Endodermal cell (in vitro differentiated cells): ENCODE measurements around the gene MATN3. TPM values are rescaled to one million over a fixed set of nuclear protein-coding genes. Genes with fewer than 3 reads are reported as not detected.
A peak's percentile ranks its signal among the peaks of the same experiment; 100 is the strongest.

Experiments
- DNase-seq: peaks from one replicate; pipeline ENCODE4 v3.0.0-alpha.2; 2017
- H3K27ac ChIP-seq: 2 replicates; pipeline ENCODE4 v1.5.1; 2013; ENCODE audit warnings: mild to moderate bottlenecking, low read depth, low read length, moderate library complexity
- H3K27me3 ChIP-seq: 2 replicates; pipeline ENCODE4 v1.6.1; 2013; ENCODE audit warnings: mild to moderate bottlenecking, low read length, moderate library complexity; ENCODE audit not compliant: insufficient read depth, control insufficient read depth, poor library complexity, severe bottlenecking
- H3K36me3 ChIP-seq: 2 replicates; pipeline ENCODE4 v1.7.0; 2013; ENCODE audit warnings: mild to moderate bottlenecking, low read length, moderate library complexity; ENCODE audit not compliant: control insufficient read depth, insufficient read depth
- H3K4me1 ChIP-seq: one replicate; pipeline ENCODE4 v1.7.0; 2013; ENCODE audit warnings: low read length; ENCODE audit not compliant: control insufficient read depth, insufficient read depth
- H3K4me3 ChIP-seq: 2 replicates; pipeline ENCODE4 v1.5.1; 2013; ENCODE audit warnings: mild to moderate bottlenecking, low read length, moderate library complexity
- H3K9ac ChIP-seq: 2 replicates; pipeline ENCODE4 v1.6.1; 2013; ENCODE audit warnings: mild to moderate bottlenecking, low read length, moderate library complexity; ENCODE audit not compliant: poor library complexity, severe bottlenecking; ENCODE audit errors: extremely low read depth
- H3K9me3 ChIP-seq: 2 replicates; pipeline ENCODE4 v1.6.1; 2013; ENCODE audit warnings: mild to moderate bottlenecking, low read length, moderate library complexity; ENCODE audit not compliant: control insufficient read depth
- H3K27ac Mint-ChIP-seq: 2 replicates; pipeline ENCODE4 v1.8.0; 2020; ENCODE audit warnings: mixed read lengths
- H3K27me3 Mint-ChIP-seq: 2 replicates; pipeline ENCODE4 v1.8.0; 2021; ENCODE audit warnings: mild to moderate bottlenecking, mixed read lengths; ENCODE audit not compliant: insufficient read depth
- H3K36me3 Mint-ChIP-seq: 2 replicates; pipeline ENCODE4 v1.8.0; 2020; ENCODE audit warnings: low read depth, mixed read lengths
- H3K4me1 Mint-ChIP-seq: 2 replicates; pipeline ENCODE4 v1.8.0; 2020; ENCODE audit warnings: mixed read lengths
- H3K4me3 Mint-ChIP-seq: 2 replicates; pipeline ENCODE4 v1.8.0; 2020; ENCODE audit warnings: mild to moderate bottlenecking, moderate library complexity, mixed read lengths
- H3K9me3 Mint-ChIP-seq: 2 replicates; pipeline ENCODE4 v1.8.0; 2020; ENCODE audit warnings: mild to moderate bottlenecking, mixed read lengths
- CTCF ChIP-seq: fragments of 200-600 bp; sonication (generic); conservative IDR thresholded peaks from 2 replicates; pipeline ENCODE4 v1.5.0; 2021; ENCODE audit warnings: antibody characterized with exemption, mild to moderate bottlenecking
- WGBS, 2 experiments: methylation state at CpG; one replicate each; pipeline versions ENCODE4 v1.1.5 to v1.1.7; 2013; ENCODE audit warnings: missing lambda C conversion rate in 2 of 2, mixed read lengths in 1 of 2; ENCODE audit not compliant: insufficient coverage in 1 of 2, insufficient read length in 1 of 2; 5-methylcytosine and 5-hydroxymethylcytosine counted together
- total RNA-seq, 2 donors: library from RNA; stranded (reverse); fragmentation: NEBNext Ultra II Directional in 1 of 2; extraction: Animal tissue kit (Norgen Biotek cat#: 25700) in 1 of 2; gene quantifications; 2 replicates in 1 of 2; 3 replicates in 1 of 2; pipeline ENCODE4 v1.2.1, GENCODE V29; 2021

The MATN3 gene
- total RNA-seq, 2 donors from 2014 or later: 38.5 to 44.7 TPM

- Mint-ChIP-seq H3K27me3 (no peaks in the 10 kb centered on the region), H3K4me1 (peaks cover 39% of the 10 kb centered on the region), H3K27ac (peak overlapping the region; percentile 79), H3K36me3 (peaks cover 78% of the 10 kb centered on the region), H3K9me3 (no peaks in the 10 kb centered on the region), H3K4me3 (no peak overlapping the region)
- 90 to 91% methylated on average over 2 of the region's 2 CpGs for WGBS, 2 experiments
- Histone ChIP-seq H3K27ac (no peak overlapping the region), H3K4me1 (peaks cover 15% of the 10 kb centered on the region), H3K9me3 (no peaks in the 10 kb centered on the region), H3K9ac (no peak overlapping the region), H3K4me3 (no peak overlapping the region), H3K27me3 (no peaks in the 10 kb centered on the region), H3K36me3 (peaks cover 91% of the 10 kb centered on the region)
- no peak for DNase-seq
- TF ChIP-seq CTCF: no peak
Observed at GRCh38 chr2:20037660-20038059, 25.2 kb upstream of the MATN3 start.

DNA sequence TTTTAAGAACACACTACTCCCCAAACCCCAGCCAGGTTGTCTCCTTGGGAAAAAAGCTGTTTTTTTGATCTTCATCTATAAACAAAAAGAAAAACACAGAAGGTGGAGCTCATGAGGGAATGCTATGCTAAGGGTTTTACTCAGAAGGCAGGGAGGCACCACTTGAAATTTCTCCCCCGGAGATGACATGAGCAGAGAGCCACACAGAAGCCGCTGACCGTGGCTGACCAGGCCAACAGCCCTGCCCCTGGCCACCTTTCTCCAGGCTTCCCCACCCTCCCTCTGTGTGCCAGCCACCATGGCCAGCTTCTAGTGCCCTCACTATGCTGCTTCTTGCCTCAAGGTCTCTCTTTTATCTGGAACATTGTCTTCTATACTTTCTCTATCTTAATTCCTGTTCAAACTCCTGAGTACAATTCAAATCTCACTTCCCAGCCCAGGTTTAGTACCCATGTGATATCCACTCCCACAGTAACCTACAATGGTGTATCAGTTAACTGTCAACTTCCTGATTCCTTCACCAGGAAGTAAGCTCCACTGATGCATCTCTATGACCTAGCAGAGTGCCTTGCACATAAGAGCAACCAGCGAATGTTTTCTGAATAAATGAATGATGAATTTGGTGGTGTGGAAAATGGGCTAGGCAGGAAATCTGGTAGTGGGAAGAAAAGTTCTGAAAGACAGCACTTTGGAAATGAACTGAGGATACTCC, 23.6 kb upstream of the MATN3 start:
- WGBS, 2 experiments: 91 to 100% methylated on average over 4 of the region's 4 CpGs
- H3K9me3 ChIP-seq: no peaks in the 10 kb centered on the region
- H3K27ac Mint-ChIP-seq: peak overlapping the region; percentile 29

GRCh38 chr2:20034821-20035220, 22.4 kb upstream of the MATN3 start:
- DNase-seq: no peak
- Mint-ChIP-seq H3K4me1 (peaks cover 28% of the 10 kb centered on the region), H3K36me3 (peaks cover 85% of the 10 kb centered on the region), H3K4me3 (no peak overlapping the region), H3K9me3 (no peaks in the 10 kb centered on the region), H3K27me3 (no peaks in the 10 kb centered on the region), H3K27ac (no peak overlapping the region)
- TF ChIP-seq CTCF: no peak
- WGBS, 2 experiments: 96% methylated on average over 2 of the region's 2 CpGs; no CpG with 5 or more reads in 1 of the 2 experiments
- Histone ChIP-seq H3K36me3 (peaks cover 96% of the 10 kb centered on the region), H3K27me3 (no peaks in the 10 kb centered on the region), H3K4me3 (no peak overlapping the region), H3K9ac (no peak overlapping the region), H3K9me3 (peaks cover 8% of the 10 kb centered on the region), H3K4me1 (peaks cover 13% of the 10 kb centered on the region), H3K27ac (no peak overlapping the region)

More for the DNA sequence above, 23.6 kb upstream of the MATN3 start:
- Mint-ChIP-seq H3K4me3 (no peak overlapping the region), H3K27me3 (no peaks in the 10 kb centered on the region), H3K36me3 (peaks cover 85% of the 10 kb centered on the region), H3K4me1 (peaks cover 28% of the 10 kb centered on the region), H3K9me3 (no peaks in the 10 kb centered on the region)
- no peak overlapping the region for H3K4me3 ChIP-seq
- H3K36me3 ChIP-seq: peaks cover 95% of the 10 kb centered on the region
- TF ChIP-seq CTCF: no peak
- H3K9ac ChIP-seq: no peak overlapping the region
- no peak overlapping the region for H3K27ac ChIP-seq
- peaks cover 13% of the 10 kb centered on the region for H3K4me1 ChIP-seq
- no peaks in the 10 kb centered on the region for H3K27me3 ChIP-seq
- no peak for DNase-seq
